ENCODE measurements around the gene LRRC34. TPM values are rescaled to one million over a fixed set of nuclear protein-coding genes. Genes with fewer than 3 reads are reported as not detected.

LRRC34 gene
- total and polyA plus RNA-seq, 9 of the 15 experiments (the other 6 are each of a cell fraction or from before 2014, with no cell fraction given): 0.17 to 0.30 TPM; not detected in 7

GRCh38 chr3:169792359-169792758, 20.3 kb downstream of the LRRC34 start:
- Histone ChIP-seq H3K79me2 (ENCODE audit: control insufficient read depth, insufficient read depth, low read length) (no peaks in the 10 kb centered on the region), H3K9me3 (replicated peaks; ENCODE audit: control insufficient read depth, insufficient read depth, low read depth, low read length) (no peaks in the 10 kb centered on the region), H3K4me3 (no peak overlapping the region), H3K27ac (ENCODE audit: extremely low read depth, low read depth, low read length) (no peak overlapping the region), H3K4me2 (ENCODE audit: insufficient read depth, low read length) (no peak overlapping the region), H3K27me3 (ENCODE audit: control insufficient read depth in 2 of 2, insufficient read depth in 2 of 2, low read length in 2 of 2) (no peaks in the 10 kb centered on the region), H2AFZ (ENCODE audit: low read depth, low read length) (no peak overlapping the region), H3K9me1 (ENCODE audit: control insufficient read depth, insufficient read depth, low read length) (no peaks in the 10 kb centered on the region), H3K9ac (ENCODE audit: insufficient read depth in 1 of 2, low read depth in 2 of 2, low read length in 2 of 2) (no peak overlapping the region), H3K36me3 (ENCODE audit: control insufficient read depth, insufficient read depth, low read length) (peaks cover 31% of the 10 kb centered on the region), H3K4me1 (replicated peaks in 1 of 2; ENCODE audit: control insufficient read depth in 2 of 2, insufficient read depth in 2 of 2, low read length in 2 of 2) (no peaks in the 10 kb centered on the region; a peak in 1 of 5 replicates), H4K20me1 (replicated peaks; ENCODE audit: control insufficient read depth, insufficient read depth, low read length) (no peaks in the 10 kb centered on the region)
- CTCF ChIA-PET (ENCODE audit: low intra/inter-chr PET ratio): no interaction called here
- WGBS (ENCODE audit: insufficient coverage, low coverage, missing lambda C conversion rate): 93% methylated on average over 1 of the region's 1 CpG
- in situ Hi-C loops (cut with MboI) (no loop called here), intact Hi-C loops (cut with micrococcal nuclease) (no loop called here)
- no peak for ATAC-seq
- DNase-seq (ENCODE audit: extremely low read depth in 1 of 4, low spot score in 3 of 4): no peak
- POLR2A ChIA-PET: interaction anchor here (0.9 kb wide), 1 partner anchor 8 kb away, joined by 5 read pairs; no protein-coding TSS in a partner anchor
- no TSS peak for BruUV-seq (replicated peaks)
- no peak for TF ChIP-seq CXXC5 (CRISPR knock-in tag; IDR thresholded peaks at IDR 0.05)
- no peak for TF ChIP-seq ZC3H4 (CRISPR knock-in tag; IDR thresholded peaks at IDR 0.05; ENCODE audit: borderline replicate concordance)
- TF ChIP-seq PHF20 (IDR thresholded peaks at IDR 0.05; ENCODE audit: partially characterized antibody): no peak
- TF ChIP-seq CBFB (CRISPR knock-in tag; IDR thresholded peaks at IDR 0.05): no peak
- TF ChIP-seq MED1 (CRISPR knock-in tag; IDR thresholded peaks at IDR 0.05; ENCODE audit: borderline replicate concordance): no peak
- no peak for TF ChIP-seq THRAP3 (IDR thresholded peaks at IDR 0.05; ENCODE audit: borderline replicate concordance)
- TF ChIP-seq PCBP2 (IDR thresholded peaks at IDR 0.05; ENCODE audit: low read depth, low read length, poor library complexity, severe bottlenecking): no peak
- TF ChIP-seq ZNF764 (CRISPR knock-in tag; IDR thresholded peaks at IDR 0.05; ENCODE audit: low read depth): no peak
- TF ChIP-seq SMAD1 (IDR thresholded peaks at IDR 0.05; ENCODE audit: low read depth, low read length, partially characterized antibody): no peak
- TF ChIP-seq TAF7 (tag; IDR thresholded peaks at IDR 0.05): no peak
- no peak for TF ChIP-seq NCOA6 (IDR thresholded peaks at IDR 0.05)
- no peak for TF ChIP-seq ETV1 (tag; conservative IDR thresholded peaks at IDR 0.05; ENCODE audit: low read depth)
- TF ChIP-seq CGGBP1 (CRISPR knock-in tag; IDR thresholded peaks at IDR 0.05): no peak
- TF ChIP-seq ZNF134 (CRISPR knock-in tag; conservative IDR thresholded peaks at IDR 0.05): no peak
- no peak for TF ChIP-seq TRIM25 (IDR thresholded peaks at IDR 0.05; ENCODE audit: borderline replicate concordance)
- no peak for TF ChIP-seq FOXM1 (IDR thresholded peaks at IDR 0.05; ENCODE audit: low read depth)
- no peak for TF ChIP-seq FOXM1 (CRISPR knock-in tag; IDR thresholded peaks at IDR 0.05; ENCODE audit: low read depth)
- no peak for TF ChIP-seq KLF16 (IDR thresholded peaks at IDR 0.05)
- TF ChIP-seq PRDM10 (IDR thresholded peaks at IDR 0.05; ENCODE audit: partially characterized antibody): no peak
- TF ChIP-seq ZKSCAN8 (CRISPR knock-in tag; IDR thresholded peaks at IDR 0.05): no peak
- FAIRE-seq: no peak
